GM21515 (cell line): ENCODE results near the gene RBM12.

Experiments used
- ATAC-seq: cut with Tn5 transposase; IDR thresholded peaks from one replicate; pipeline ENCODE4 v1.9.1; 2021; ENCODE audit not compliant: unreplicated experiment

RBM12 gene

DNA sequence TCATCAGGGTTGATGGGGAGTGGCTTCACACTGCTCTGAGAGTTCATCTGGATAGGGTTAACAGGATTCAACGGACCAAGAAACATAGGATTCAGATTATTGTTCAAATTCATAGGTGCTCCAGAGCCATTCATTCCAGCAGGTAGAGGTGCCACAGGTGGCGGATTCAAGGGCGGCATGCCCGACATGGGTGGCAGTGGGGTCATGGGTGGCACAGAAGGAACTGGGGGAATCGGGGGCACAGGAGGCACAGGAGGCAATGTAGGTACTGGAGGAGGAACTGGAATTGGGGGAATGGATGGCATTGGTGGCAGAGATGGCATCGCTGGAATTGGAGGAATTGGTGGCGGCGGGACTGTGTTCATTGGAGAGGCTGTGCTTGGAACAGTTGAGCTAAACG is 10.3 kb downstream of the RBM12 start:
- no peak for ATAC-seq

GRCh38 chr20:35653893-35654292 is 10.8 kb downstream of the RBM12 start:
- no peak for ATAC-seq

DNA sequence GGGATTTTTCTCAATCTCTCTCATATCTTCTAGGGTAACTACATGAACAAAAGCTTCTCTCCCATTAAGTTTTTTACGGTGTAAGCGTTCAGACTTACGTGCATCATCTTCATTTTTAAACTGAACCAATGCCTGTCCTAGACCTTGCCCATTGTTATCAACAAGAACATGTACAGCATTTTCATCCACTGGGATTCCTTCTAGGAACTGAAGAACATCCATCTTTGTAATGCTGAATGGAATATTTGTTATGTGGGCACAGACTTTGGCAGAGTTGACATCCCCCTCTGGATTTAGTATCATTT is 11.3 kb downstream of the RBM12 start:
- no peak for ATAC-seq

DNA sequence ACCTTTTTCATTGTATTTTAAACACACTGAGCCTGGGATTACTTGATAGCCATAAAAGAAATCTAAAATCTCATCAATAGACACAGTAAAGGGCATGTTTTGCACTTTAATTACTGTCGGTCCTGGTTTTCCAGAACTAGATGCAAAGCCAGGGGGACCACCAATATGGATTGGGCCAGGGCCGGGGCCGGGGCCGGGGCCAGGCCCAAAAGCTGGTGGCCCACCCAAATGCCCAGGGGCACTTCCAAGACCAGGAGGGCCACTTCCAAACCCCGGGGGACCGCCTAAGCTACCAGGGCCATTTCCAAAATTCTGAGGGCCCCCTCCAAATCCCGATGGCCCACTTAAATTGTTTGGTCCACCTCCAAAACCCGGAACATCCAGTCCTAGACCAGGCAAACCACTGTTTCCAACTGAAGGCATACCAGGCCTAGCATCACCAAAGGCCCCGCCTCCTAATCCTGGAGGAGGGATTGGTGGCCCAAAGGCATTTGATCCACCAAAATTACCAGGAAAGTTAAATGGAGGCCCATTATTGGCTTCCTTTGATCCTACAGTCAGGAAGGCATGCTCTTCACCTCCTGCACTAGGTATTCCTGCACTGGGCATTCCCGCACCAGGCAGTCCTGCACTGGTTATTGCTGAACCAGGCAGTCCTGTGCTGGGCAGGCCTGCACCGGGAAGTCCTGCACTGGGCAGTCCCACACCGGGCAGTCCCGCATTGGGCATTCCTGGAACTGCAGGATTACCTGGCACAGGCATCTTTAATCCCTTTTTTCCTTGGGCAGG is 11.9 kb downstream of the RBM12 start:
- ATAC-seq: no peak

- no peak for ATAC-seq
Measured at GRCh38 chr20:35651958-35652357, 12.7 kb downstream of the RBM12 start.

DNA sequence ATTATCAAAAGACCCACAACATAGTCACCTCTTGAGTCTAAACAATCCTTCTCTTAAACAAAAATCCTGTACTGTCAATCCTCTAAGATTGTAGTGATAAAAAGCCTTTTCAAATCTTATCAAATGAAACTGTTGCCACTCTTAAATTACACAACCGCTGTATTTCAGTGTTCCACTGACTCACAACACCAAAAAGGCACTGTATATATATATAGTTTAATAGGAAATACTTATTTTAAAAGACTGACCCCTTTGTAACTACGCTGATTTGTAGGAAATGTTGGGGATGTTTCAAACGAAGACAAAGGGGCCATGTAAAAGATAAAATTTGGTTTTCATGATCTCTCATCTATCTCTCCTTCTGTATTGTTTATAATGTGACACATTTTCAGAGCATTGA is 14.1 kb downstream of the RBM12 start:
- ATAC-seq: no peak

DNA sequence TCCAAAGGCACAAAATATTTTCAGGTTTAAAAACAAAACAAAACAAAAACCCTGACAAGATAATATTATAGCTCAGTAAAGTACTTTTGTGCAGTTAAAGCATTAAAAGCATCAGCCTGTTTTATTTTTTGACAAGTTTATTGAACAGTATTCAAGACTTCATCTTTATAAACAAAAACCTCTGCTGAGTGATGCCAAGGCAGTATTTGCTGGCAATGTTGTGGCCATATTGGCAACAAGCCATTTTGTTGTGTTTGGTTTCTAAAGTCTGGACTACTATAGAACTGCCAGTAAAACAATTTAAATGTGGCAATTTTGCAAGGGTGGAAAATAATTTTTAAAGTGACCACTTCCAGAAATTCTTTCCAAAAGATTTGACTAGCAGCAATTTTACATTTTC is 15.9 kb downstream of the RBM12 start:
- ATAC-seq: no peak

- ATAC-seq: no peak
Measured at GRCh38 chr20:35644806-35645205, 19.9 kb downstream of the RBM12 start.

DNA sequence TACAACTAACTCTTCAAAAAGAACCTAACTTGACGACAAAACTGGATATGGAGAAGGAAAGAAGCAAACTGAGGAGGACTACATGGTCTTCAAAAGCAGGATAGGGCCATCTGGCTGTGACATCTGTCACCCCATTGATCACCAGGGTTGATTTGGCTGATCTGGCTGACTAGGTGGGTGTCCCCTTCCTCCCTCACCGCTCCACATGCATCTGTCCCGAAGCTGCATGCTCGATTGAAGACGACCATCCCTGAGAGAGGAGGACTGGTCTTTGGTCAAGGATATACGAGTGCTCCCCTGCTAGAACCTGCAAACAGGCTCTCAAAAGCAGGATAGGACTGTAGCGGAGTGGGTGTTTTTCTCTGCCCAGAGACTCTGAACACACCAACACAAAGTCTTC is 21.7 kb downstream of the RBM12 start:
- ATAC-seq: no peak

DNA sequence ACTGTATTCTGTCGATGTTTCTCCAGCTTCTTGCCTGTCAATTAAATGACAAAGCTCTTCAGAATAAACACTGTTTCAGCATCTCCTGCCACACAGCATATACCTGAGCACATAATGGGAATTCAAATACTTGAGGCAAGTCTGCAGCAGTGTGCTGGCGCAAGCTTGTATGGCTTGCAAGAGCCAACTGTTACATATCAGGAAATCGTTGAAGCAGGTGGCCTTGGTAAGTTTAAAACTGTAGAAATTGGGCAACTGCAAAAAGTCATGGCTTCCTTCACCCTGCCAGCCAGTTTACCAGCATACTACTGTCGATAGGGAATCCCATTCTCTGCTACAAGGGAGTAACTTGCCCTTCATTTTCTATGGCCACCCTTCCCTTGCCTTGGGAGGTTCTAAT is 23.0 kb downstream of the RBM12 start:
- no peak for ATAC-seq

DNA sequence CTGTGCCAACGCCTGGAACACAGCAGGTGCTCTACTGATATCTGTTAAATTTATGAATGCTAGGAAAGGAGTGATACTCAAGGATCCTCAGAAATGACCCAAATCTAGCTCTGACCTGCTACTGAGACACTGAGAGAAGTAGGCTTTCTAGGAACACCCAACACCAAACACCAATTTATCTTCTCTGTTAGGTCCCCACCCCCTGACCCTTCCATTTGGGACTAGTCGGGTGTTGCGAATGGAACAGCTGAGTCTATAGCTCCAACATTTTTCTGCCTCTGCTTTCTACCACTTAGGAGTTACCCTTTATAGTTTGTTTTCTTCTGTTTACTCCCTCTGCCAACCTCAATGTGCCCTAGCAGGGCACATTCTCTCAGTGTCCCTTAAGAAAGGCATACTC is 24.0 kb downstream of the RBM12 start:
- ATAC-seq: no peak

DNA sequence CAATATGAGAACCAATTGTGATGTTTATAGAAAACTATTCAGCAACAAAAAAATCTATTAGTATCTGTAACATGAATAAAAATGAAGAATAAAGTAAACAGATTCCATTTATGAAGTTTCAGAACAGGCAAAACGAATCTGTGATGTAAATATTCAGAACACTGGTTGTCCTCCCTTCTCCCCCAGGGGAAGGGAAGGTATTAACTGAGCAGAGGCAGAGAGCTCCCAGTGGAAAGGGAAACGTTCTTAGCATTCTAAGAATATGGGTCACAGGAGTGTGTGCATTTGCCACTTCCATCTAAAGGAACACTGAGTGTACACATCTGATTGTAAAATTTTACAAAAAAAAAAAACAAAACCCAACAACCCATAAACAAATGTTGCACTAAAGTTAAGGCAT is 25.9 kb downstream of the RBM12 start:
- no peak for ATAC-seq

- ATAC-seq: no peak
Measured at GRCh38 chr20:35637276-35637675, 27.4 kb downstream of the RBM12 start.

DNA sequence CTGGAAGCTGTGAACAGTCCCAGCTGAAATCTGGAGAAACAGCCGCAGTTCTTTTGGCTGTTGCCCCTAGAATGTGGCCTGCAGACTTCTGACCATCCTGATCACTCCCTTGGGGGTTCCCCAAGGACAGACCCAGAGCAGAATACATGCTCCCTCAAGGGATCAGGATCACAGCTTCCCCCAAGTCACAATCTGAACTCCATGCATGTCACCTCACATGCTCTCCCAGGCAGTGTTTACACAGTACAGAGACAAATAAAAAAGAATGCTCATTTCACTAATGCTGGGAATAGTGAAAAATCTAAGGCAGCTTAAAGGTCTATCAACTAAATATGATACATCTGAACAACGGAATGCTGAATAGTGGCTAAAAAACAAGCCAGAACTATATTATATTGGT is 28.6 kb downstream of the RBM12 start:
- ATAC-seq: no peak

DNA sequence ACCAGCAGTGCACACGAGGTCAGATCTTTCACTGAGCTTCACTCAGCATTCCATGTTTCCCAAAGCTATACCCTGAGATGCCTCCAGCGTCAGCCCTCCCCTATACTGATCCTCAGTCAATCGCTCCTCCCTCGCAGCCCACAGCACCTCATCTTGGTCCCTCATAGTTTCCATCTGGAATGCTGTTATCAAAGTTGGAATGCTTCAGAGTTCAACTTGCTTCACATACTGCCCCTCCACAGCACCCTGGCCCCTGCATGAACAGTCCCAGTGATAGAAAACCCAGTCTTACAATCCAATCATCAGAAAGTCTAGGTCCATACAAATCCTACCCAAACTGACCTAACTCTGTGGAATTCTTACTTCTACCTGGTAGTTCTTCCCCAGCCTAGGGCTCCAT is 29.0 kb downstream of the RBM12 start:
- no peak for ATAC-seq

GRCh38 chr20:35632539-35633115 is 32.1 kb downstream of the RBM12 start:
- no peak for ATAC-seq

DNA sequence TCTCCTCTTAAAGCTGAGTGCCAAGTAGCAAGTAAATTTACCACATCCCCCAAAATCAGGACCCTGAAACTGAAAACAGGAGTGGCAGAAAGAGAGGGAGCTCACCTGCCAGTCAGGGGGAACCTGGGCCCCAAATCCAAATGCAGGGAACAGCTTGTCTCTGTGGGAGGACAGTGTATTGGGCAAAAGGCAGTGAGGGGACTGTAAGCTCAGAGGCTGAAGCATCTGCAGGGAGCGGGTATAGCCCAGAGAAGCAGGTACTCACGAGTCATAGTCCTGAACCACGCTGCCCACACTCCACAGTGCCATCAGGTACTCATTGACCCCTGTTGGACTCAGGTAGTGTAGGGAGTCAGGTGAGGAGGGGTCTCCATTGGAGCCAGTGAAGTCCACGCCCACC is 34.1 kb downstream of the RBM12 start:
- no peak for ATAC-seq

GRCh38 chr20:35629427-35630145 is 35.1 kb downstream of the RBM12 start:
- ATAC-seq: no peak

DNA sequence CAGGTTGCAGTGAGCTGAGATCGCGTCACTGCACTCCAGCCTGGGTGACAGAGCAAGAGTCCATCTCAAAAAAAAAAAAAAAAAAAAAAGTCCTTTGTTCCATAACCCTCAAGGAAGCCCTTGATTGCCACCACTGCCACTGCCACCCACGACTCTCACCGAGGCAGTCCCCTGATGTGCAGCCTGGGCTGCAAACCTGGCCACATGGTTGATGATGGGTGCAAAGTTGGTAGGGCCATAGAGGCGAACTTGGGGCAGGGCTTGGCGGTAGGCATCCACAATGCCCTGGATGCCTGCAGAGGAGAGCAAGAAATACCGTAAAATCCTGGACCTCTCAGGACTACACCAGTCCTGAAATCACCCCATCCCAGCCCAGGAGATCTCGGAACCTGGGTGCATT is 37.6 kb downstream of the RBM12 start:
- no peak for ATAC-seq

DNA sequence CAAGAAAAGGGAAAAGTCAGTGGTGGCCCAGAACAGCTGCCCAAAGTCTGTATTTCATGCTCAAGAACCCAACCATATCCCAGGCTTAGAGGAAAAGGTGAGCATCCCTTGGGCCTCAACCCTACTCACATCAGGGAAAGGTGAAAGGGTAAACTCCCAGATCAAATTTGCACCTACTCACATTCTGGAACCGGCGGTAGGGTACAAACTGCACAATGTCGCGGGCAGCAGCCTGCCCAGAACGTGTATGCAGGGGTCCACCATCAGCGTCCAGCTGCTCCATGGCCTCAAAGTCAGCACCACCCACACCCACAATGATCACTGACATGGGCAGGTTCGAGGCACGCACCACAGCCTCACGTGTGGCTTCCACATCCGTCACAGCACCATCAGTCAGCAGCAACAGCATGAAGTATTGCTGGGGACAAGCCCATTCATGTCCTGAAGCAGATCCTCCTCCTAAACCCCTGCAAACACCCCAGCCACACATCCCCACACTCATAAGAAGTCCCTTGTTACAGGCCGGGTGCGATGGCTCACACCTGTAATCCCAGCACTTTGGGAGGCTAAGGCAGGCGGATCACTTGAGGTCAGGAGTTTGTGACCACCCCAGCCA is 38.2 kb downstream of the RBM12 start:
- no peak for ATAC-seq

DNA sequence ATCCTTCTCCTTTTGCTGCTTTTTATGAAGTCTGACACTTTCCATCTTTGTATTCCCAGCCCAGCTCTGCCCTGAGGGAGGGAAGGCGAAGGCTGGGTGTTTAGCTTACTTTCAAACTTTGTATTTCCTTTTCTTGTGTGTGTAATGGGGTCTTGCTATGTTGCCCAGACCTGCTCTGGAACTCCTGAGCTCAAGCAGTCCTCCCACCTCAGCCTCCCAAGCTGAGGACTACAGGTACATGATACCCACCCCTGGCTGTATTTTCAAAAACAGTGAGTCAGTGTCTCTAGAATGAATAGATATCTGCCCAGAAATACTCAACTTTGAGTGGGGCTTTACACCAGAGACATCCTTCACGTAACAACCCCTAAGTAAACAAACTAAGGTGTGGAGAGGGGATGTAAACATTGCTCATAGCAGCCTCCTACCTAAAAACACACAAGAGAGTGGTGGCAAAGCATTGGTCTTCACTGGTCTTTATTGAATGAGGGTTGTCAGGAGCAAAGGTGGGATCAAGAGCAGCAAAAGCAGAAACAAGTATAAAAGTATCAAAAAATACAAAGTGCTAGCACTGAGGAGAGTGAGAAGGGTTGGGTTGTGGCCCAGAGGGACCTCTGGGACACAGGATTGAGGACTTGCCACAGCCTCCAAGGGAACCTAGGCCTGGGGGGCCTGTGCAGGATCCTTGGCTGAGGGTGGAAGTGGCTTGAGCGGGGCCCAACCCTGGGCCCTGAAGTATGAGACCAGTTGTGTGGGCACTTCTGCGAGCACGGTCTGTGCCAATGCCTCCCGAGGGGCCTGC is 38.9 kb downstream of the RBM12 start:
- no peak for ATAC-seq
